OCI-LY3 (cell line): ENCODE results near the gene SPATA16.
A peak's percentile ranks its signal among the peaks of the same experiment; 100 is the strongest.

Experiments
- H2AFZ ChIP-seq: fragments of 200-600, 300-600 bp; shearing (Covaris generic); 2 replicates; pipeline ENCODE4 v1.6.0; 2014; ENCODE audit warnings: antibody characterized with exemption, low read depth, low read length
- H3K27ac ChIP-seq: fragments of 200-600, 300-600 bp; sonication (generic); 2 replicates; pipeline ENCODE4 v1.5.1; 2014; ENCODE audit warnings: mild to moderate bottlenecking, low read length, moderate library complexity, mixed read lengths
- H3K27me3 ChIP-seq: fragments of 200-600, 300-600 bp; sonication (generic); 2 replicates; pipeline ENCODE4 v1.6.1; 2014; ENCODE audit warnings: low read depth, low read length, mixed read lengths
- H3K36me3 ChIP-seq: fragments of 200-600, 300-600 bp; sonication (generic); replicated peaks from 2 replicates; pipeline ENCODE3; 2014; ENCODE audit warnings: low read depth, low read length, mixed read lengths
- H3K4me1 ChIP-seq: fragments of 300-600, 200-600 bp; sonication (generic); 2 replicates; pipeline ENCODE4 v1.6.1; 2014; ENCODE audit warnings: low read length, mixed read lengths
- H3K4me2 ChIP-seq: fragments of 200-600, 300-600 bp; sonication (generic); 2 replicates; pipeline ENCODE4 v1.6.1; 2014; ENCODE audit warnings: low read length, mixed read lengths
- H3K4me3 ChIP-seq: fragments of 300-600, 200-600 bp; sonication (generic); 2 replicates; pipeline ENCODE4 v1.5.1; 2014; ENCODE audit warnings: antibody characterized with exemption, mild to moderate bottlenecking, low read length, moderate library complexity
- H3K79me2 ChIP-seq: fragments of 300-600, 200-600 bp; shearing (Covaris generic); 2 replicates; pipeline ENCODE4 v1.6.1; 2014; ENCODE audit warnings: mild to moderate bottlenecking, low read length, mixed read lengths
- H3K9ac ChIP-seq: fragments of 300-600, 200-600 bp; shearing (Covaris generic); 2 replicates; pipeline ENCODE4 v1.6.0; 2014; ENCODE audit warnings: mild to moderate bottlenecking, low read length, moderate library complexity
- H3K9me3 ChIP-seq: fragments of 200-600, 300-600 bp; shearing (Covaris generic); 2 replicates; pipeline ENCODE4 v1.6.1; 2014; ENCODE audit warnings: low read length, mixed read lengths; ENCODE audit not compliant: insufficient read depth
- H4K20me1 ChIP-seq: fragments of 200-600, 300-600 bp; sonication (generic); 2 replicates; pipeline ENCODE4 v1.6.1; 2016; ENCODE audit warnings: low read length, mixed read lengths; ENCODE audit not compliant: insufficient read depth
- EZH2phosphoT487 ChIP-seq: fragments of 200-600 bp; shearing (Covaris generic); IDR thresholded peaks from 2 replicates; pipeline ENCODE4 v1.6.1; 2018; ENCODE audit warnings: antibody characterized with exemption, mixed run types, low read depth
- TF ChIP-seq, protein P1 (sequence below): fragments of 200-600, 300-600 bp; sonication (generic); IDR thresholded peaks from 2 replicates; pipeline ENCODE4 v1.5.1; 2014; ENCODE audit warnings: antibody characterized with exemption, low read length, low read depth

Gene SPATA16

DNA sequence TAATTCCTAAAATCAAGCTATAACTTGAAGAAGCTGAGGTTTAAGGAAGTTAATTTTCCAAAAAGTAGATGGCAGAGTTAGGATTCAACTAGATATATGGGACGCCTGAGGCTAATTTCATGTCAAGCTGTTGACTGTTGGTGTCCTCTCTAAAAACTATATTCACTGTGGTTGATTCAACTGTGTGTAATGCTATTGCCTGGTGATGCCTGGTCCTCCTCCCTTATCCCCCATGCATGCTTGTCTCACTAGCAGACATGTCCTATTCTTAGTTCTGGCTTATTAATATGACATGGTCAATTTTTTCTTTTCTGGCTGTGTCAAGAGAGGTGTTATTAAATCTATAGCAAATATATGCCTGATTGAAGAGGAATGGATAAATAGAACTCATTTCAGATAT, 156.1 kb downstream of the SPATA16 start:
- Histone ChIP-seq H3K36me3 (no peaks in the 10 kb centered on the region), H3K27ac (no peak overlapping the region), H3K27me3 (no peaks in the 10 kb centered on the region), H3K9me3 (no peaks in the 10 kb centered on the region), H3K4me1 (no peaks in the 10 kb centered on the region), H4K20me1 (no peaks in the 10 kb centered on the region), H3K9ac (no peak overlapping the region), H3K4me3 (no peak overlapping the region), H3K79me2 (no peaks in the 10 kb centered on the region), H3K4me2 (no peak overlapping the region), H2AFZ (no peak overlapping the region)
- TF ChIP-seq, protein P1, sequence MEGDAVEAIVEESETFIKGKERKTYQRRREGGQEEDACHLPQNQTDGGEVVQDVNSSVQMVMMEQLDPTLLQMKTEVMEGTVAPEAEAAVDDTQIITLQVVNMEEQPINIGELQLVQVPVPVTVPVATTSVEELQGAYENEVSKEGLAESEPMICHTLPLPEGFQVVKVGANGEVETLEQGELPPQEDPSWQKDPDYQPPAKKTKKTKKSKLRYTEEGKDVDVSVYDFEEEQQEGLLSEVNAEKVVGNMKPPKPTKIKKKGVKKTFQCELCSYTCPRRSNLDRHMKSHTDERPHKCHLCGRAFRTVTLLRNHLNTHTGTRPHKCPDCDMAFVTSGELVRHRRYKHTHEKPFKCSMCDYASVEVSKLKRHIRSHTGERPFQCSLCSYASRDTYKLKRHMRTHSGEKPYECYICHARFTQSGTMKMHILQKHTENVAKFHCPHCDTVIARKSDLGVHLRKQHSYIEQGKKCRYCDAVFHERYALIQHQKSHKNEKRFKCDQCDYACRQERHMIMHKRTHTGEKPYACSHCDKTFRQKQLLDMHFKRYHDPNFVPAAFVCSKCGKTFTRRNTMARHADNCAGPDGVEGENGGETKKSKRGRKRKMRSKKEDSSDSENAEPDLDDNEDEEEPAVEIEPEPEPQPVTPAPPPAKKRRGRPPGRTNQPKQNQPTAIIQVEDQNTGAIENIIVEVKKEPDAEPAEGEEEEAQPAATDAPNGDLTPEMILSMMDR = no peak
- no peak for TF ChIP-seq EZH2phosphoT487

DNA sequence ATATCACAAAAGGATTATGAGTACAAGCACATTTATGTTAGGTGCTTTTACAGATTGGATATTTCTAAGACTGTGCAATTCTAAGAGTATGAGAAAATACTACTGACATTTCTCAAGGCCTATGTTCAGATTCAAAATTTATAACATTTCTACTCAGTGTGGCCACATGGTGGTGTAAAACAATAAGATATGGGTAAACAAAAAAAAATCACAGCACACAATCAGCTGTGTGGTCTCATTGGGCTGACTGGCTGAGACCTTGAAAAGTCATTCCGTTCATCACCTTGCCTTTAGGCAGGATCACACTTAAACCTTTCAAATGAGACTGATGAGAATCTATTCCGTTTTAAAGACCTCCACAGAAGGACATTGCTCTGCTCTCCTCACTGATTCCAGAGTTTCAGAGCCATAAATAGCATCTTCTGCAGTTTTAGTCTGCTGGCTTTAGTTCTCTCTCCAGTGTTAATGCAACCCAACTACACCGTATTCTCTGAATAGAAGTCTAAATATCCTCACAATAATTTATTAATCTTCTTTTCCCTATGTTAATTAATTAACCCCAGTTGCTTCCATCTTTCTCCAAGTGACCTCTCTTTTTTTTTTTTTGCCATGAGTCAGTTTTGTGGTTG, 158.2 kb downstream of the SPATA16 start:
- Histone ChIP-seq H3K9me3 (no peaks in the 10 kb centered on the region), H3K27me3 (no peaks in the 10 kb centered on the region), H3K36me3 (no peaks in the 10 kb centered on the region), H4K20me1 (no peaks in the 10 kb centered on the region), H3K4me1 (no peaks in the 10 kb centered on the region), H3K79me2 (no peaks in the 10 kb centered on the region), H3K9ac (no peak overlapping the region), H3K4me2 (no peak overlapping the region), H3K27ac (no peak overlapping the region), H2AFZ (no peak overlapping the region), H3K4me3 (no peak overlapping the region)
- no peak for TF ChIP-seq EZH2phosphoT487
- TF ChIP-seq, protein P1 = peak; percentile 29

GRCh38 chr3:172981407-172981983, 159.5 kb downstream of the SPATA16 start:
- H3K4me3 ChIP-seq = no peak overlapping the region
- no peak overlapping the region for H3K4me2 ChIP-seq
- no peaks in the 10 kb centered on the region for H3K9me3 ChIP-seq
- H3K27me3 ChIP-seq = no peaks in the 10 kb centered on the region
- no peaks in the 10 kb centered on the region for H3K4me1 ChIP-seq
- H3K9ac ChIP-seq = no peak overlapping the region
- no peak overlapping the region for H3K27ac ChIP-seq
- H3K79me2 ChIP-seq = no peaks in the 10 kb centered on the region
- no peaks in the 10 kb centered on the region for H3K36me3 ChIP-seq
- no peak overlapping the region for H2AFZ ChIP-seq
- no peaks in the 10 kb centered on the region for H4K20me1 ChIP-seq
- TF ChIP-seq, protein P1 = no peak
- TF ChIP-seq EZH2phosphoT487 = no peak

DNA sequence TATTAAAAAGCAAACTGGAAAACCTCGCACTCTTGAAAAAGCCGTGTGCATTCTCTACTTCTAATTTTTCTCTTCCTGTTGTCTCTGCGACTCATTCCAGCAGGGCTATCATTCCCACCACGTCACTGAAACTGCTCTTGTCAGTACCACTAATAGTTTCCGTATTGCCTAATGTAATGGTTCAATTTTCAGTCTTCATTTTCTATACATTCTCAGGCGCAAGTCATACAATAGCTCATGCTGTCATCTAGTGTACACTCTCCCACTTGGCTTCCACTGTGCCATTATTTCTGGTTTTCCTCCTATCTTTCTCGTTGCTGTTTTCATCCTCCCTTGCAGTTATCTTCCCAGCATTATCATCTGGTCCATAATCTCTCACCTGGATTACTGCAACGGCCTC, 160.2 kb downstream of the SPATA16 start:
- Histone ChIP-seq H3K4me2 (no peak overlapping the region), H3K9ac (no peak overlapping the region), H4K20me1 (no peaks in the 10 kb centered on the region), H3K27me3 (no peaks in the 10 kb centered on the region), H3K4me3 (no peak overlapping the region), H3K9me3 (no peaks in the 10 kb centered on the region), H2AFZ (no peak overlapping the region), H3K79me2 (no peaks in the 10 kb centered on the region), H3K27ac (no peak overlapping the region), H3K36me3 (no peaks in the 10 kb centered on the region), H3K4me1 (no peaks in the 10 kb centered on the region)
- TF ChIP-seq EZH2phosphoT487 = no peak
- TF ChIP-seq, protein P1 = no peak
